ENCODE results near the gene AVPR1A. TPM values are rescaled to one million over a fixed set of nuclear protein-coding genes. Genes with fewer than 3 reads are reported as not detected.

Gene AVPR1A
- total RNA-seq, 1 experiment from 2014 or later: 0.10 TPM

DNA sequence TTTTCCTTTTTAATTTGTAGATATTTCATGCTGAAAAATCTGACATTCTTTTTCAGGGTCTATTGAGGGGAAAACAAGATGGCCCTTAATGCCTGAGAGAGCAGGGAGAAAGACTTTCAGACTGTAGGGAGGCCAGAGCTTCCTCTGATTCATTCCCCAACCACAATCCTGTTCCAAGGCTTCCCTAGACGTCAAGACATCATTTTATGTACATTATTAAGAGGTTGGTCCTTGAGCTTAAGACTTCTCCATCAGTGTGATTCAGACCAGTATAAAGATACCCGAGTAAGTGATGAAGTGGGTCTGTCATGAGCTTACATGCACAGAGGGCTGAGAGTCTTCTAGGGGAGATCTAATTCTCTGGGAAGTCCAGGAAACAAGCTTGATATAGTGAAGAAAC lies 57.3 kb downstream of the AVPR1A start:
- DNase-seq (ENCODE audit: low read depth, low spot score) (no peak), ATAC-seq (no peak)
- CTCF ChIA-PET: interaction anchor here (1.0 kb wide), 1 partner anchor 25 kb away, joined by 3 read pairs; no protein-coding TSS in a partner anchor
- TF ChIP-seq CTCF (IDR thresholded peaks at IDR 0.05): no peak
- TF ChIP-seq, protein P1, sequence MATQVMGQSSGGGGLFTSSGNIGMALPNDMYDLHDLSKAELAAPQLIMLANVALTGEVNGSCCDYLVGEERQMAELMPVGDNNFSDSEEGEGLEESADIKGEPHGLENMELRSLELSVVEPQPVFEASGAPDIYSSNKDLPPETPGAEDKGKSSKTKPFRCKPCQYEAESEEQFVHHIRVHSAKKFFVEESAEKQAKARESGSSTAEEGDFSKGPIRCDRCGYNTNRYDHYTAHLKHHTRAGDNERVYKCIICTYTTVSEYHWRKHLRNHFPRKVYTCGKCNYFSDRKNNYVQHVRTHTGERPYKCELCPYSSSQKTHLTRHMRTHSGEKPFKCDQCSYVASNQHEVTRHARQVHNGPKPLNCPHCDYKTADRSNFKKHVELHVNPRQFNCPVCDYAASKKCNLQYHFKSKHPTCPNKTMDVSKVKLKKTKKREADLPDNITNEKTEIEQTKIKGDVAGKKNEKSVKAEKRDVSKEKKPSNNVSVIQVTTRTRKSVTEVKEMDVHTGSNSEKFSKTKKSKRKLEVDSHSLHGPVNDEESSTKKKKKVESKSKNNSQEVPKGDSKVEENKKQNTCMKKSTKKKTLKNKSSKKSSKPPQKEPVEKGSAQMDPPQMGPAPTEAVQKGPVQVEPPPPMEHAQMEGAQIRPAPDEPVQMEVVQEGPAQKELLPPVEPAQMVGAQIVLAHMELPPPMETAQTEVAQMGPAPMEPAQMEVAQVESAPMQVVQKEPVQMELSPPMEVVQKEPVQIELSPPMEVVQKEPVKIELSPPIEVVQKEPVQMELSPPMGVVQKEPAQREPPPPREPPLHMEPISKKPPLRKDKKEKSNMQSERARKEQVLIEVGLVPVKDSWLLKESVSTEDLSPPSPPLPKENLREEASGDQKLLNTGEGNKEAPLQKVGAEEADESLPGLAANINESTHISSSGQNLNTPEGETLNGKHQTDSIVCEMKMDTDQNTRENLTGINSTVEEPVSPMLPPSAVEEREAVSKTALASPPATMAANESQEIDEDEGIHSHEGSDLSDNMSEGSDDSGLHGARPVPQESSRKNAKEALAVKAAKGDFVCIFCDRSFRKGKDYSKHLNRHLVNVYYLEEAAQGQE (IDR thresholded peaks at IDR 0.05; ENCODE audit: insufficient read depth in 1 of 2, low read depth in 2 of 2, low read length in 1 of 2): no peak
- TF ChIP-seq POLR2AphosphoS5 (IDR thresholded peaks at IDR 0.05; ENCODE audit: low read depth, low read length): no peak
- no peak for TF ChIP-seq SIN3A (IDR thresholded peaks at IDR 0.05; ENCODE audit: borderline replicate concordance, insufficient read depth, low read depth, low read length)
- no peak for TF ChIP-seq TCF7L2 (IDR thresholded peaks at IDR 0.05; ENCODE audit: low read depth, low read length)
- intact Hi-C loops (cut with micrococcal nuclease; ENCODE audit: unreplicated experiment): no loop called here
- H3K9me3 ChIP-seq (ENCODE audit: control insufficient read depth, insufficient read depth, low read depth, low read length): no peaks in the 10 kb centered on the region
- H3K4me1 ChIP-seq (ENCODE audit: control insufficient read depth, insufficient read depth, low read length): no peaks in the 10 kb centered on the region
- H3K36me3 ChIP-seq (ENCODE audit: control insufficient read depth, insufficient read depth, low read length): no peaks in the 10 kb centered on the region
- no TSS peak for BruUV-seq (replicated peaks)
- POLR2A ChIA-PET: no interaction called here
- no peak overlapping the region for H3K4me3 ChIP-seq (ENCODE audit: low read depth in 2 of 2, low read length in 2 of 2)
- in situ Hi-C loops (cut with HindIII; ENCODE audit: low pct_unique_long_range_greater_than_20kb, low sequenced_read_pairs): no loop called here
- no peak overlapping the region for H3K27ac ChIP-seq (ENCODE audit: low read length)
- peaks cover 17% of the 10 kb centered on the region for H3K27me3 ChIP-seq (ENCODE audit: control insufficient read depth, insufficient read depth, low read length)

- H3K9me3 ChIP-seq (ENCODE audit: control insufficient read depth, insufficient read depth, low read depth, low read length): no peaks in the 10 kb centered on the region
- in situ Hi-C loops (cut with HindIII; ENCODE audit: low pct_unique_long_range_greater_than_20kb, low sequenced_read_pairs) (no loop called here), intact Hi-C loops (cut with micrococcal nuclease; ENCODE audit: unreplicated experiment) (no loop called here)
- peaks cover 17% of the 10 kb centered on the region for H3K27me3 ChIP-seq (ENCODE audit: control insufficient read depth, insufficient read depth, low read length)
- DNase-seq (ENCODE audit: low read depth, low spot score) (no peak), ATAC-seq (no peak)
- BruUV-seq (replicated peaks): no TSS peak
- no peak overlapping the region for H3K4me3 ChIP-seq (ENCODE audit: low read depth in 2 of 2, low read length in 2 of 2)
- no peaks in the 10 kb centered on the region for H3K4me1 ChIP-seq (ENCODE audit: control insufficient read depth, insufficient read depth, low read length)
- ChIA-PET POLR2A (no interaction called here), CTCF (interaction anchor here (1.0 kb wide), 1 partner anchor 24 kb away, joined by 3 read pairs; no protein-coding TSS in a partner anchor)
- TF ChIP-seq SIN3A (IDR thresholded peaks at IDR 0.05; ENCODE audit: borderline replicate concordance, insufficient read depth, low read depth, low read length): no peak
- no peak for TF ChIP-seq POLR2AphosphoS5 (IDR thresholded peaks at IDR 0.05; ENCODE audit: low read depth, low read length)
- TF ChIP-seq CTCF (IDR thresholded peaks at IDR 0.05): no peak
- no peak for TF ChIP-seq TCF7L2 (IDR thresholded peaks at IDR 0.05; ENCODE audit: low read depth, low read length)
- TF ChIP-seq, protein P1 (IDR thresholded peaks at IDR 0.05; ENCODE audit: insufficient read depth in 1 of 2, low read depth in 2 of 2, low read length in 1 of 2): no peak
- H3K27ac ChIP-seq (ENCODE audit: low read length): no peak overlapping the region
- H3K36me3 ChIP-seq (ENCODE audit: control insufficient read depth, insufficient read depth, low read length): no peaks in the 10 kb centered on the region
Measured at GRCh38 chr12:63093084-63093483, 57.9 kb downstream of the AVPR1A start.
